ENCODE results near the gene PIK3R5. TPM values are rescaled to one million over a fixed set of nuclear protein-coding genes. Genes with fewer than 3 reads are reported as not detected.
A peak's percentile ranks its signal among the peaks of the same experiment; 100 is the strongest.
"Not testable (repeated sequence)": the region's sequence is repeated elsewhere in the genome, so short reads cannot be mapped to it uniquely, and the experiment has no call there.

The PIK3R5 gene
- polyA plus RNA-seq, 3 donors: 32.1 to 127 (median 47.5) TPM

DNA sequence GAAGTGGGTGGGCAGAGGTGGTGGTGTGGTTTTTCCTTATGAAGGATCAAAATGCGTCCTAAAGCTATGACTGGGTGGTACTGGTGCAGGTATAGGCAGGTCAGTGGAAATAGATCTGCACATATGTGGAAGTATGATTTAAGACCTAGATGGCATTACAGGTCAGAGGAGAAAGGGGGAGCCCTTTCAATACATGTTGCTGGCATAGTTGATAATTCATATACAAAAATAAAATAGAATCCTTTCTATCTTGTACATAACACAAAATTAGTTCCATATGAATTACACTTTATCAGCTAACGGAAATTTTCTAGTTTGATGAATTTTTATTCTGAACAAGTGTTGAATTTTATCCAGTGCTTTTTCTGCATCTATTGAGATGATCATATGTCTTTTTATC is 20.8 kb upstream of the PIK3R5 start:
- peak overlapping the region in 1 of 2 donors; percentile 74 for H3K27ac ChIP-seq (ENCODE audit: low read depth in 1 of 2, low read length in 2 of 2)
- WGBS (ENCODE audit: insufficient coverage): 17% methylated on average over 1 of the region's 2 CpGs
- no peak overlapping the region for H3K4me3 Mint-ChIP-seq
- peaks cover 2 to 4% (median 2%) of the 10 kb centered on the region in 3 donors for H3K27me3 Mint-ChIP-seq (ENCODE audit: low read depth in 3 of 3)
- no peaks in the 10 kb centered on the region for H3K36me3 ChIP-seq (replicated peaks in 1 of 2; ENCODE audit: control insufficient read depth in 1 of 2, insufficient read depth in 2 of 2, low read length in 2 of 2)
- H3K27me3 ChIP-seq (ENCODE audit: control insufficient read depth in 2 of 2, insufficient read depth in 2 of 2, low read length in 2 of 2): no peaks in the 10 kb centered on the region
- no peak for DNase-seq
- peaks cover 0 to 8% (median 3%) of the 10 kb centered on the region in 7 donors for H3K9me3 Mint-ChIP-seq
- H3K9ac ChIP-seq (ENCODE audit: insufficient read depth, low read length, poor library complexity, severe bottlenecking): no peak overlapping the region
- H3K4me3 ChIP-seq (replicated peaks in 1 of 3; ENCODE audit: low read depth in 2 of 3, low read length in 3 of 3): no peak overlapping the region
- peak overlapping the region in 3 of 7 donors; percentile 31 to 82 (median 57) for H3K27ac Mint-ChIP-seq
- intact Hi-C loops (cut with micrococcal nuclease): no loop called here
- H3K79me2 ChIP-seq (ENCODE audit: insufficient read depth, low read length): no peaks in the 10 kb centered on the region
- peaks cover 18 to 21% of the 10 kb centered on the region in 2 donors for H3K4me1 ChIP-seq (ENCODE audit: control insufficient read depth in 1 of 2, insufficient read depth in 2 of 2, low read length in 2 of 2)
- H3K9me3 ChIP-seq (replicated peaks in 1 of 2; ENCODE audit: control insufficient read depth in 1 of 2, insufficient read depth in 1 of 2, low read length in 2 of 2): no peaks in the 10 kb centered on the region
- TF ChIP-seq, protein P1, sequence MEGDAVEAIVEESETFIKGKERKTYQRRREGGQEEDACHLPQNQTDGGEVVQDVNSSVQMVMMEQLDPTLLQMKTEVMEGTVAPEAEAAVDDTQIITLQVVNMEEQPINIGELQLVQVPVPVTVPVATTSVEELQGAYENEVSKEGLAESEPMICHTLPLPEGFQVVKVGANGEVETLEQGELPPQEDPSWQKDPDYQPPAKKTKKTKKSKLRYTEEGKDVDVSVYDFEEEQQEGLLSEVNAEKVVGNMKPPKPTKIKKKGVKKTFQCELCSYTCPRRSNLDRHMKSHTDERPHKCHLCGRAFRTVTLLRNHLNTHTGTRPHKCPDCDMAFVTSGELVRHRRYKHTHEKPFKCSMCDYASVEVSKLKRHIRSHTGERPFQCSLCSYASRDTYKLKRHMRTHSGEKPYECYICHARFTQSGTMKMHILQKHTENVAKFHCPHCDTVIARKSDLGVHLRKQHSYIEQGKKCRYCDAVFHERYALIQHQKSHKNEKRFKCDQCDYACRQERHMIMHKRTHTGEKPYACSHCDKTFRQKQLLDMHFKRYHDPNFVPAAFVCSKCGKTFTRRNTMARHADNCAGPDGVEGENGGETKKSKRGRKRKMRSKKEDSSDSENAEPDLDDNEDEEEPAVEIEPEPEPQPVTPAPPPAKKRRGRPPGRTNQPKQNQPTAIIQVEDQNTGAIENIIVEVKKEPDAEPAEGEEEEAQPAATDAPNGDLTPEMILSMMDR (IDR thresholded peaks at IDR 0.05): peak; percentile 53
- H3K4me1 Mint-ChIP-seq: peaks cover 19% of the 10 kb centered on the region
- H2AFZ ChIP-seq (ENCODE audit: insufficient read depth, low read depth, low read length, poor library complexity, severe bottlenecking): no peak overlapping the region
- peaks cover 0 to 5% of the 10 kb centered on the region in 2 donors for H3K36me3 Mint-ChIP-seq
- H3K4me2 ChIP-seq (replicated peaks; ENCODE audit: extremely low read depth, low read length, poor library complexity, severe bottlenecking): no peak overlapping the region
- no peaks in the 10 kb centered on the region for H4K20me1 ChIP-seq (ENCODE audit: insufficient read depth, low read length)

DNA sequence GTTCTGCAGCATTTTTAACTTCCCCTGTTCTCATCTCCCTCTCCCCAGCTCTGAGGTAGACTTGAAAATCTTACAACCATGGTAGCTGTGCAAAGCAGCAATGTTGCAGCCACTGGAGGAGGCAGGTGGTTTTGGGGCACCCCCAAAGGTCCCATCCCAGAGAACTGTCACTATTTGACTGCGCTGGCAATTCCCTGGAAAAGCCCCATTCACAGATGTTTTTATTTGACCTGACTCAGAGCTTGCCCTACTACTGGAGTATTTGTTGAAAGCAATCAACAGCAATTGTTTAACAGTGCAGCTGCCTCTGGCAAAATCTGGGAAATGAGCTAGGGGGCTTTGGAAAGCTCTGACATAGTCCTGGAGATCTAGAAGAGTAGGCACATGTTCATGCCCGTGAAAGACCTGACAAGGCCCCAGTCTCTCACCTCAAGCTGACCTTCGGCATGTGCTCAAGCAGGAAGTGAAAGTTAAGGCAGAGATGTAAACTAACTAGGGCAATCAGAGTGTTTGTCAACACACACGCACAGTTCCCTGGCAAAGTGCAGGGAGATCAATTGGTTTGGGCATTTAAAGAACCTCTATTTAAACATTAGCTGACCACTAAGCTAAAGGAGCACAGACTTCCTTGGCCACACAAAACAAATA is 19.7 kb upstream of the PIK3R5 start:
- peak; percentile 56 to 77 (median 73) for DNase-seq
- Mint-ChIP-seq H3K27me3 (ENCODE audit: low read depth in 3 of 3) (peaks cover 0 to 4% (median 2%) of the 10 kb centered on the region in 3 donors), H3K27ac (peak overlapping the region; percentile 63 to 83 (median 78)), H3K9me3 (peaks cover 0 to 8% (median 3%) of the 10 kb centered on the region in 7 donors), H3K4me1 (peaks cover 19% of the 10 kb centered on the region), H3K4me3 (peak overlapping the region in 1 of 2 donors; percentile 31), H3K36me3 (peaks cover 0 to 5% of the 10 kb centered on the region in 2 donors)
- intact Hi-C loops (cut with micrococcal nuclease): no loop called here
- H4K20me1 ChIP-seq (ENCODE audit: insufficient read depth, low read length): no peaks in the 10 kb centered on the region
- TF ChIP-seq, protein P1 (IDR thresholded peaks at IDR 0.05): no peak
- no peak overlapping the region for H3K4me3 ChIP-seq (replicated peaks in 1 of 3; ENCODE audit: low read depth in 2 of 3, low read length in 3 of 3)
- H3K9ac ChIP-seq (ENCODE audit: insufficient read depth, low read length, poor library complexity, severe bottlenecking): no peak overlapping the region
- no peaks in the 10 kb centered on the region for H3K27me3 ChIP-seq (ENCODE audit: control insufficient read depth in 2 of 2, insufficient read depth in 2 of 2, low read length in 2 of 2)
- H3K4me2 ChIP-seq (replicated peaks; ENCODE audit: extremely low read depth, low read length, poor library complexity, severe bottlenecking): peak overlapping the region; percentile 22
- no peaks in the 10 kb centered on the region for H3K79me2 ChIP-seq (ENCODE audit: insufficient read depth, low read length)
- H2AFZ ChIP-seq (ENCODE audit: insufficient read depth, low read depth, low read length, poor library complexity, severe bottlenecking): no peak overlapping the region
- H3K4me1 ChIP-seq (ENCODE audit: control insufficient read depth in 1 of 2, insufficient read depth in 2 of 2, low read length in 2 of 2): peaks cover 18 to 21% of the 10 kb centered on the region in 2 donors
- no peaks in the 10 kb centered on the region for H3K9me3 ChIP-seq (replicated peaks in 1 of 2; ENCODE audit: control insufficient read depth in 1 of 2, insufficient read depth in 1 of 2, low read length in 2 of 2)
- WGBS (ENCODE audit: insufficient coverage): 0% methylated on average over 1 of the region's 4 CpGs
- H3K36me3 ChIP-seq (replicated peaks in 1 of 2; ENCODE audit: control insufficient read depth in 1 of 2, insufficient read depth in 2 of 2, low read length in 2 of 2): no peaks in the 10 kb centered on the region
- peak overlapping the region; percentile 31 to 74 for H3K27ac ChIP-seq (ENCODE audit: low read depth in 1 of 2, low read length in 2 of 2)

DNA sequence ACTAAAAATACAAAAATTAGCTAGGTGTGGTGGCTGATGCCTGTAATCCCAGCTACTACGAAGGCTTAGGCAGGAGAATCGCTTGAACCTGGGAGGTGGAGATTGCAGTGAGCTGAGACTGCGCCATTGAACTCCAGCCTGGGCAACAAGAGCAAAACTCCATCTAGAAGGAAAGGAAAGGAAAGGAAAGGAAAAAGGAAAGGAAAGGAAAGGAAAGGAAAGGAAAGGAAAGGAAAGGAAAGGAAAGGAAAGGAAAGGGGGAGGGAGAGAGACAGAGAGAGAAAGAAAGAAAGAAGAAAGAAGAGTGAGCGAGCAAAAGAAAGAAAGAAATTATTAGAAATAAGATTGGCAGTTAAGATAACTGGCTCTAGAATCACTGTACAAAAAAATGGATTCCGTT is 18.7 kb upstream of the PIK3R5 start:
- H3K79me2 ChIP-seq (ENCODE audit: insufficient read depth, low read length); DNase-seq; H3K4me3 Mint-ChIP-seq; H3K4me3 ChIP-seq (replicated peaks in 1 of 3; ENCODE audit: low read depth in 2 of 3, low read length in 3 of 3); H3K9me3 ChIP-seq (replicated peaks in 1 of 2; ENCODE audit: control insufficient read depth in 1 of 2, insufficient read depth in 1 of 2, low read length in 2 of 2); intact Hi-C loops (cut with micrococcal nuclease); H3K27ac ChIP-seq (ENCODE audit: low read depth in 1 of 2, low read length in 2 of 2); H3K36me3 Mint-ChIP-seq; H3K9ac ChIP-seq (ENCODE audit: insufficient read depth, low read length, poor library complexity, severe bottlenecking); H3K4me2 ChIP-seq (replicated peaks; ENCODE audit: extremely low read depth, low read length, poor library complexity, severe bottlenecking); H4K20me1 ChIP-seq (ENCODE audit: insufficient read depth, low read length); H3K27me3 ChIP-seq (ENCODE audit: control insufficient read depth in 2 of 2, insufficient read depth in 2 of 2, low read length in 2 of 2); H3K27ac Mint-ChIP-seq; H3K9me3 Mint-ChIP-seq; H3K36me3 ChIP-seq (replicated peaks in 1 of 2; ENCODE audit: control insufficient read depth in 1 of 2, insufficient read depth in 2 of 2, low read length in 2 of 2); H3K27me3 Mint-ChIP-seq (ENCODE audit: low read depth in 3 of 3); H2AFZ ChIP-seq (ENCODE audit: insufficient read depth, low read depth, low read length, poor library complexity, severe bottlenecking): not testable (repeated sequence)
- H3K4me1 Mint-ChIP-seq: peaks cover 19% of the 10 kb centered on the region
- H3K4me1 ChIP-seq (ENCODE audit: control insufficient read depth in 1 of 2, insufficient read depth in 2 of 2, low read length in 2 of 2): peaks cover 18 to 21% of the 10 kb centered on the region in 2 donors
- 100% methylated on average over 3 of the region's 5 CpGs for WGBS (ENCODE audit: insufficient coverage)
